ENCODE measurements around the gene FBXO11.

The FBXO11 gene

DNA sequence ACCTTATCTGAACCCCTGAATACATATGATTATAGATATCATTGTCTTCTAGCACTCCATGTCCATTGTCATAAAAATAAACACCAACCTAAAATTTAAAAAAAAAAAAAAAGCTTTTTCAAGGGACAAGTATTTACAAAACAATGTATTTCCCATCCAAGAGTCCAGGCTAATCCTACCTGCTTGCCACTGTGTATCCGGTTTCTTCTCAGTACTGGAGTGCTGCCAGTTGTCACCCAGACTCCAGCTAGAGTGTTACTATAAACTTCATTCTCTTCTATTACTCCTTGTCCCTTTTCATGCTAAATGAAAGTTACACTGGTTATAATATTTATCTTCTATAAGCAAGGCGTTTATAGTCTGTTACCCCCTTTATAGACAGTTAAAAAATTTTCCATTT is 87.5 kb downstream of the FBXO11 start:
- no peak for DNase-seq (ENCODE audit: low read depth, low spot score)
- H3K4me3 ChIP-seq (ENCODE audit: low read depth, low read length): no peak overlapping the region
- ChIA-PET POLR2A (no interaction called here), CTCF (interaction anchor here (0.8 to 1.6 kb wide), 4 partner anchors 11 to 289 kb away, joined by 3 to 4 read pairs (median 4); no protein-coding TSS in a partner anchor)
- TF ChIP-seq, protein P1, sequence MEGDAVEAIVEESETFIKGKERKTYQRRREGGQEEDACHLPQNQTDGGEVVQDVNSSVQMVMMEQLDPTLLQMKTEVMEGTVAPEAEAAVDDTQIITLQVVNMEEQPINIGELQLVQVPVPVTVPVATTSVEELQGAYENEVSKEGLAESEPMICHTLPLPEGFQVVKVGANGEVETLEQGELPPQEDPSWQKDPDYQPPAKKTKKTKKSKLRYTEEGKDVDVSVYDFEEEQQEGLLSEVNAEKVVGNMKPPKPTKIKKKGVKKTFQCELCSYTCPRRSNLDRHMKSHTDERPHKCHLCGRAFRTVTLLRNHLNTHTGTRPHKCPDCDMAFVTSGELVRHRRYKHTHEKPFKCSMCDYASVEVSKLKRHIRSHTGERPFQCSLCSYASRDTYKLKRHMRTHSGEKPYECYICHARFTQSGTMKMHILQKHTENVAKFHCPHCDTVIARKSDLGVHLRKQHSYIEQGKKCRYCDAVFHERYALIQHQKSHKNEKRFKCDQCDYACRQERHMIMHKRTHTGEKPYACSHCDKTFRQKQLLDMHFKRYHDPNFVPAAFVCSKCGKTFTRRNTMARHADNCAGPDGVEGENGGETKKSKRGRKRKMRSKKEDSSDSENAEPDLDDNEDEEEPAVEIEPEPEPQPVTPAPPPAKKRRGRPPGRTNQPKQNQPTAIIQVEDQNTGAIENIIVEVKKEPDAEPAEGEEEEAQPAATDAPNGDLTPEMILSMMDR (IDR thresholded peaks at IDR 0.05; ENCODE audit: insufficient read depth, low read length, missing control alignments): no peak

DNA sequence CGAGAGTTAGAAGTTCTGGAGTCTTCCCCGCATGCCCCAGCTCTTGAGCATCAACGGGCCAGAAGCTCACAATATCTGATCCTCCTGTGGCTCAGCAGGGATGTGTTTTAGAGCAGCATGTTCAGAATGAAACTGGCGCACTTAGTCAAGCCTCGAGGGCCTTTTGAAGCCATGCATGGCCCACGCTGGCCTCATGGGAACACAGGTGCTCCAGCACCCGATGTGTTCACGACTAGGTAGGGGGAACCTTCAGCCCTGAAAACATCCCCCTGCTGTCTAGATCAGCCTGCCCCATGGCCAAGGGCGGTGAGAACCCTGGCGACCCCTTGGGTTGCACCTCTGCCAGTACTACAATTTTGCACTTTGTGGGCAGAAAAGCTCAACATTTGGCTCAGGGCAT is 90.5 kb downstream of the FBXO11 start:
- H3K4me3 ChIP-seq (ENCODE audit: low read depth, low read length): no peak overlapping the region
- TF ChIP-seq, protein P1 (IDR thresholded peaks at IDR 0.05; ENCODE audit: insufficient read depth, low read length, missing control alignments): no peak
- ChIA-PET POLR2A (no interaction called here), CTCF (interaction anchor here (1.2 kb wide), 1 partner anchor 291 kb away, joined by 4 read pairs; no protein-coding TSS in a partner anchor)
- DNase-seq (ENCODE audit: low read depth, low spot score): no peak

DNA sequence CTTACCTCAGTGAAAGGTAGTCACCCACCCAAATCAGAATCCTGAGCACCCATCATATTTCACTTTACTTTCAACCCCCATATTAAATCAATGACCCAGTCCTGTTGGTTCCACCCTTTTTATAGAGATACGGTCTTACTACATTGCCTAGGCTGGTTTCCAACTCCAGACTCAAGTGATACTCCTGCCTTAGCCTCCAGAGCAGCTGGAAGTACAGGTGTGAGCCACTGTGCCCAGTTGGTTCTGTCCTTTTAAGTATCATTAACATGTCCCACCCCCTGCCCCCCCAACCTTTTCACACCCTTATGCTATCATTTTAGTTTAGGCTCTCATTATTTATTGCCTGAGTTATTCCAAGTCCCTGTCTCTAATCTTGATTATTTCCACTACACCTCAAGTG is 94.6 kb downstream of the FBXO11 start:
- ChIA-PET POLR2A (no interaction called here), CTCF (no interaction called here)
- TF ChIP-seq, protein P1 (IDR thresholded peaks at IDR 0.05; ENCODE audit: insufficient read depth, low read length, missing control alignments): no peak
- H3K4me3 ChIP-seq (ENCODE audit: low read depth, low read length): no peak overlapping the region
- no peak for DNase-seq (ENCODE audit: low read depth, low spot score)

DNA sequence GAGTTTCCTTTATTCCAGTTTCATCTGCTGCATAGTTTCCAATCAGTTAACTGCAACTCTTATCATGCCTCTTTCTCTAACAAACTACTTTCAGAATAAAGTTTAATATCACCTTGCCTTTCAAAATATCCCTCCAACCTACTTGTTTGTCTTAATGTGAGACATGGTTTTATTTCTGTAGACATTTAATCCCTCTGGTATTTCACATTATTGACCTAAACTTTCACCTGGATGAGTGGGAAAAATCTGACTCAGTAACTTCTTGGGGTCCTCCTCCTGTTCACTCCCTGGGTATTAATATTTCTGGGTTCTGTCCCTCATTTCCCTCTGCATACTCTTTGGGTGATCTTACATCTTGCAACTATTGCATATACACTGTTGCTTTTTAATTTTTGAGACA is 95.4 kb downstream of the FBXO11 start:
- no peak for DNase-seq (ENCODE audit: low read depth, low spot score)
- POLR2A ChIA-PET: no interaction called here
- CTCF ChIA-PET: no interaction called here
- TF ChIP-seq, protein P1 (IDR thresholded peaks at IDR 0.05; ENCODE audit: insufficient read depth, low read length, missing control alignments): no peak
- no peak overlapping the region for H3K4me3 ChIP-seq (ENCODE audit: low read depth, low read length)

DNA sequence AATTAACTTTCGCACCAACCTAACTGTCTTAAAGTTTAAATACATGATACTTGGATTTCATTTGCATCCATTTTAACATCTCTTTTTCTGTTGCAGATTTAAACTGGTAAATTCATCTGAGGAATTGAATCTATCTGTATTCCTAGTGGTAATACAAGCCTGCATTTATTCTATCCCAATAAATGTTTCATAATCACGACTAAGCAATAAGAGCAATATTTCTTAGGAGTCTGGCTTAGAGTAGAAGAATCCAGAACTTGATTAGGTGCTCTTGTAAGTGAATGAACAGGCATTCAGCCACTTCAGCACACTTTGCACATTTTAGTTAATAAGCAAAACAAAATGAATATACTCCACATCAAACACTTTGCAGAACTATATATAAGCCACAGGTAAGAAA is 96.4 kb downstream of the FBXO11 start:
- POLR2A ChIA-PET: no interaction called here

DNA sequence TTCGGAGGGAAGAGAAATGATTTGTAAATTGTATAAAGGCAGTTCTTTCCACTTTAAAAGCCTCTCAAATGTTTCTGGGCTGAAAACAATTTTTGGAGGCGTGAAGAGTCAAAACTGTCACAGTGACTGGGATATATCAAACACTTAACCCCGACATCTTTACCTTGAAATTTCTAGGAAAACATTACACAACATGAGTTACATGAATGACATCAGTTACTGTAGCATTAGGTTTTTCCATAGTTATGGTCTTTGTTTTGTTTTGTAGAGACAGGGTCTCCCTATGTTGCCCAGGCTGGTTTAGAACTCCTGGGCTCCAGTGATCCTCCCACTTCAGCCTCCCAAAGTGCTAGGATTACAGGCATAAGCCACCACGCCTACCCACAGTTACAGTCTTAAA is 97.7 kb downstream of the FBXO11 start:
- TF ChIP-seq, protein P1 (IDR thresholded peaks at IDR 0.05; ENCODE audit: insufficient read depth, low read length, missing control alignments): no peak
- no peak for DNase-seq (ENCODE audit: low read depth, low spot score)
- CTCF ChIA-PET: interaction anchor here (1.3 kb wide), 1 partner anchor 10 kb away, joined by 4 read pairs; no protein-coding TSS in a partner anchor
- no peak overlapping the region for H3K4me3 ChIP-seq (ENCODE audit: low read depth, low read length)
- POLR2A ChIA-PET: no interaction called here

More for the DNA sequence above, 96.4 kb downstream of the FBXO11 start:
- DNase-seq (ENCODE audit: low read depth, low spot score): no peak
- H3K4me3 ChIP-seq (ENCODE audit: low read depth, low read length): no peak overlapping the region
- TF ChIP-seq, protein P1 (IDR thresholded peaks at IDR 0.05; ENCODE audit: insufficient read depth, low read length, missing control alignments): no peak
- CTCF ChIA-PET: no interaction called here

Measured in AG04449 (cell line).